Measurements from ENCODE around the gene TFPT.

TFPT gene

GRCh38 chr19:54115109-54116063 is at the start of gene TFPT, which contains the start of gene PRPF31:
Gene TFPT, minus strand, starts transcription at chr19:54115657. Its CDS starts 388 bp downstream, at chr19:54115269.
Gene PRPF31, plus strand, starts transcription at chr19:54115754. Its CDS starts 2,525 bp downstream, at chr19:54118279.
- in situ Hi-C loops (cut with HindIII; ENCODE audit: low sequenced_read_pairs) = no loop called here

DNA sequence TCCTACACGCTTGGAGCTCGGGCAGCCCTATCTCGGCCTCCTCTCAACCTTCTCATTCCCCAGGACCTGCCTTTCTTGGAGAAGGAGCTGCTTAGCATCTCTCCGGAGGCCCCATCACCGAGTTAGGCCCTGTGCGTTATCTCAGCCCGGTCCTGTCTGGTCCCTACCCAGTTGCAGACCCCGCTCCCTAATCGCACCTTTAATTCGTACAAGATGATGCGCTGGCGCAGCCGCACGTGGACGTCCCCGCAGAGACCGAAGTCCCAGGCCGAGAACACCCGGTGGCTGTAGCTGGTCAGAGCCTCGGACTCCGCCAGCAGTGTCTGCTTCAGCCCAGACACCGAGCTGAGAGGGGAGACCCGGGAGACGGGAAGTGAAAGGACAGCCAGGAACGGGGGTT is 49.8 kb upstream of the TFPT start:
- in situ Hi-C loops (cut with HindIII; ENCODE audit: low sequenced_read_pairs) = no loop called here

DNA sequence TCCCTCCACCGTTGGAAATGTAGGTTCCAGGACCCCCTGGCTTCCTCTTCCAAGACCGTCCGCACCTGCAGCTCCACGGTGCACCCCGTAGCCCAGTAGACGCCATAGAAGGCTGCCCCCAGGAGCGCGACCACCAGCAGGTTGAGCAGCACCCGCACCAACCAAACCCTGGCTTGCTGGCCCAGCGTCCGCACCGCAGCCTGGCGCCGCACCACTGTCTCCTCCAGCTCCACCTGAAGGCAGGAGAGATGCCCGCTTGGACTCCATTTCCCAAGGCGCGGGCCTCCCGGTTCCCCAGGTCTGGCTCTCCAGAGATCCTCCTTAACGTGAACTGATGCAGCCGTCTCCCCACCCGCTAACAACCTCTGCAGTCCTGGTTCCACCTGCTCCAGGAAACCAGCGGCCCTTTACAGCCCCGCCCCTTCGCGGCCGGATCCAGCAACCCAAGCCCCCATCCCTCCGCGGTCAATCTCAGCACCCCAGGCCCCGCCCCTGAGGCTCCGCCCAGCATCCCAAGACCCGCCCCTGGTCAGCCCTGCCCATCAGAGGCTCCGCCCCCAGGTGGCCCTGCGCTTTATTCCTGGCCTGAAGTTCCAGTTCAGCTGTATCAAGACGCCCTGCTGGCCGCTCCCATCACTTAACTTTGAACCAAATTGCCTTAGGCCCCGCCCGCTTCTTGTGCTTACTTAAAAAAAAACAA is 49.1 kb upstream of the TFPT start:
- in situ Hi-C loops (cut with HindIII; ENCODE audit: low sequenced_read_pairs) = no loop called here

GRCh38 chr19:54162884-54163283 is 47.4 kb upstream of the TFPT start:
- in situ Hi-C loops (cut with HindIII; ENCODE audit: low sequenced_read_pairs) = no loop called here

GRCh38 chr19:54162241-54162805 is 46.9 kb upstream of the TFPT start:
- in situ Hi-C loops (cut with HindIII; ENCODE audit: low sequenced_read_pairs) = no loop called here

- in situ Hi-C loops (cut with HindIII; ENCODE audit: low sequenced_read_pairs) = no loop called here
Observed at GRCh38 chr19:54160854-54161253, 45.4 kb upstream of the TFPT start.

GRCh38 chr19:54160182-54160811 is 44.8 kb upstream of the TFPT start:
- in situ Hi-C loops (cut with HindIII; ENCODE audit: low sequenced_read_pairs) = no loop called here

GRCh38 chr19:54159352-54160181 is 44.1 kb upstream of the TFPT start, which contains the start of gene LENG1:
Gene LENG1, minus strand, starts transcription at chr19:54159721. Its CDS starts 26 bp downstream, at chr19:54159695.
- in situ Hi-C loops (cut with HindIII; ENCODE audit: low sequenced_read_pairs) = no loop called here

- in situ Hi-C loops (cut with HindIII; ENCODE audit: low sequenced_read_pairs) = no loop called here
Observed at GRCh38 chr19:54158812-54159351, 43.4 kb upstream of the TFPT start.

DNA sequence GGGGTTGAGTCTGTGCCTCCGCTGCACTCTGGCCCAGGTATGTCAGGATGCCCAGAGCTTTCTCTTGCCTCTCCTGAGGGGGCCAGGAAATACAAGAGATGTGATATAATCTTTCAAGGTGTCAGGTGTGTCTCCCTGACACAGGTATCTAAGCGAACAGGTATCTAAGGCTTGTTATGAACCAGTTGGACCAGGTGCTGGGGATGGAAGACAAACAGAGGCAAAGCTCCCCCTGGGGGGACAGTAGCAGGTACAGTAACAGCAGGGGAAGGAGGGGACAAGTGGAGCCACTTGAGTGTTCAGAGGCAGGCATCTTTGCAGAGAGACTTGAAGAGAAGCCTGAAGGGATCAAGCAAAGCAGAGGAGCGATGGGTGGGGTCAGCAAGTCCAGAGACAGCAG is 41.5 kb upstream of the TFPT start:
- in situ Hi-C loops (cut with HindIII; ENCODE audit: low sequenced_read_pairs) = no loop called here

- in situ Hi-C loops (cut with HindIII; ENCODE audit: low sequenced_read_pairs) = no loop called here
Observed at GRCh38 chr19:54156490-54156889, 41.0 kb upstream of the TFPT start.

GRCh38 chr19:54155694-54156093 is 40.2 kb upstream of the TFPT start:
- in situ Hi-C loops (cut with HindIII; ENCODE audit: low sequenced_read_pairs) = no loop called here

DNA sequence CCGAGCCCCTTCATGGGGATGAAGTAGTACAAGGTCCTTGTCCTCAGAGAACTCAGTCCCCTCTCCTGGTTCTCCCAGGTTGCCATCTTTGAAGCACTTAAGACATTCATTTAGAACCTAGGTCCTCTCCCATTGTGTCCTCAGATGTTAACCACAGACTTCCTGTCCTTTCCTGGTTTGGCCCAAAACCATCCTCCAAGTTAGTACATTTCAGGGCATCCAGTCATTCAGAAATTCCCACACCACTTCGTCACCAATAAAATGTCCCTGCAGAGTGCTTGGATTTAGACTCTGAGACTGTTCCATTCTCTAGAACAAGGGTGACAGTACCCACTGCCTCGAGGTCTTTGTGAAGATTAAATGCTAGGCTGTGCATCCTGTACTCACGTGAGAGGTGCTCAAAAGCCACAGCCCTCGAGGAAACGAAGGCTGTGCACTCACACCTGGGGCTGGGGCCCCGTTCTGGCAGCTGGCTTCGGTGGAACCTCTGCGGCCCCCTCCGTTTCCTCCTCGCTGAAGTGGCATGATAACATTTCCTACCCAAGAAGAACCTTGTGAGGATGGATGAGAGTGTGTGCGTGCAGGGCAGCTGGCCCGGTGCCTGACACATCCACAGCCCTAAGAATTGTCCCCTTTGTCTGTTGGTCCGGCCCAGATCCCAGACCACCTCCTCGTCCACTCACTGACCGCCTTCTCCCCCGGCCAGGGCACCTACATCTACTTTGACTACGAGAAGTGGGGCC is 39.3 kb upstream of the TFPT start:
- in situ Hi-C loops (cut with HindIII; ENCODE audit: low sequenced_read_pairs) = no loop called here

DNA sequence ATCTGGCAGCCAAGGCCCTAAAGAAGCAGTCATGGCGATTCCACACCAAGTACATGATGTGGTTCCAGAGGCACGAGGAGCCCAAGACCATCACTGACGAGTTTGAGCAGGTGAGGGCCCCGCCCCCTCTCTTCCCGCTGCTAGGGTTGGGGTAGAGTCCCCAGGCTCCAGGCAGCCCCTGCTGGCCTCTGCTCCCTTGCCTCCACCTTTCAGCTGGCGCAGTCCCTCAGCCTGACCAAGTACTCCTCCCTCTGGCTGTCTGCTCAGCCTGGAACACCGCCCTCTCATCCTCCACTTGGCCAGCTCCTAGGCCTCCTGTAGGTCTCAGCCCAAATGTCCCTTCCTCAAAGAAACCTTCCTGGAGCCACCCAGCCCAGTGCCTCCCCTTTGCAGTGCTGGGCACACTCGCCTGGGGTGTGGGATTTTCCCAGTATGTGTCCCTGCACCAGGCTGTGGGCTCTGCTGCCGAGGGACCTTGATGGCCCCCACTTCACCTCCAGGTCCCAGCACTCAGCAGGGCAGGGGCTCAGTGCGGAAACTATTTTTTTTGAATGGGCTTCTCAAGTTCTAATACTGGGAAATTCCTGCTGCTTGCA is 38.4 kb upstream of the TFPT start:
- in situ Hi-C loops (cut with HindIII; ENCODE audit: low sequenced_read_pairs) = no loop called here

GRCh38 chr19:54152878-54153524 is 37.5 kb upstream of the TFPT start:
- in situ Hi-C loops (cut with HindIII; ENCODE audit: low sequenced_read_pairs) = no loop called here

GRCh38 chr19:54152267-54152666 is 36.8 kb upstream of the TFPT start:
- in situ Hi-C loops (cut with HindIII; ENCODE audit: low sequenced_read_pairs) = no loop called here

DNA sequence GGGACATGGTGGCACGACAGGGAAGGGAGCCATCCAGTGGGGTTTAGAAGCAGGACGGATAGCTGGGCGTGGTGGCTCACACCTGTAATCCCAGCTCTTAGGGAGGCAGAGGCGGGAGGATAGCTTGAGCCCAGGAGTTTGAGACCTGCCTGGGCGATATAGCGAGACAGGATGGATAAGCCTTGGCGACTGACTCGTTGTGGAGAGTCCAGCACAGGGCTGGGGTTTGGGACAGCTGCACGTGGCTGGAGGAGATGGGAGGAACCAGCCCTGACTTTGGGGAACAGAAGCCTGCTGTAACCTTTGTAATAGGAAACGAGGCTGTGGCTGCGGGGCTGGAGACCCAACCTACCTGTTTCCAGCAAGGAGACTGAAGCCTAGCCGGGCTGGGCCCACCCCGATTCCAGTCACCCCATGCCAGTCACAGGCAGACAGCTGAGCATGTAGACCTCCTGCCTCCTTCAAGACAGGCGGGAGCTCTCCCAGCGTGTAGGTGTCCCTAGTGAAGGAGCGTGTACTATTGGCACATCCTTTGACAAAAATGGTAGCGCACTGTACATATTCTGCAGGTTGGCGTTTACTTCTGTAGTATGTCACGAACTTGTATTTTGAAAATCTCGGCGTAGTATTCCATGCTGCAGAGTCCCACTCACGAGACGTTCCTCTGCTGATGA is 36.0 kb upstream of the TFPT start:
- in situ Hi-C loops (cut with HindIII; ENCODE audit: low sequenced_read_pairs) = no loop called here

Data from DLD1 (cell line).